Measurements from ENCODE around the gene RAD51AP2.

- TF ChIP-seq POLR2A (IDR thresholded peaks at IDR 0.05), result no peak
- TF ChIP-seq CTCF (IDR thresholded peaks at IDR 0.05), result no peak
- no peak for TF ChIP-seq EP300 (IDR thresholded peaks at IDR 0.05)
These were observed 15.3 kb upstream of the RAD51AP2 start for GRCh38 chr2:17533546-17533945.
